Transverse colon (tissue), 4 donors: ENCODE data around the gene OR52A1. TPM values are rescaled to one million over a fixed set of nuclear protein-coding genes. Genes with fewer than 3 reads are reported as not detected.

Experiments
- DNase-seq: peaks from one replicate; pipeline ENCODE4 v3.0.0-alpha.2; 2019
- H3K27ac ChIP-seq, 4 donors: fragments of 200-600 bp; sonication (generic); 2 replicates each; pipeline ENCODE4 v1.5.1; 2016 to 2018; ENCODE audit warnings: inconsistent platforms in 4 of 4
- H3K27me3 ChIP-seq: fragments of 200-600 bp; sonication (generic); 2 replicates; pipeline ENCODE4 v1.5.1; 2017; ENCODE audit warnings: inconsistent platforms
- H3K36me3 ChIP-seq, 4 donors: fragments of 200-600 bp; sonication (generic); 2 replicates each; pipeline ENCODE4 v1.5.1; 2017 to 2019; ENCODE audit warnings: inconsistent platforms in 4 of 4
- H3K4me1 ChIP-seq, 4 donors: fragments of 200-600 bp; sonication (generic); 2 replicates each; pipeline ENCODE4 v1.5.1; 2017 to 2020; ENCODE audit warnings: inconsistent platforms in 4 of 4
- H3K4me3 ChIP-seq, 4 donors: fragments of 200-600 bp; sonication (generic); 1 replicate in 1 of 4; 2 replicates in 3 of 4; pipeline versions ENCODE4 v1.5.1 to v1.6.1; 2017 to 2019; ENCODE audit warnings: inconsistent platforms in 4 of 4
- H3K9me3 ChIP-seq, 2 donors: fragments of 200-600 bp; sonication (generic); 2 replicates each; pipeline ENCODE4 v1.5.1; 2017 to 2019; ENCODE audit warnings: inconsistent platforms in 2 of 2
- CTCF ChIP-seq, 5 experiments: fragments of 200-600 bp in 3 of 5; fragments of 450-650 bp in 2 of 5; sonication (generic) in 3 of 5; IDR thresholded peaks; 1 replicate in 2 of 5; 2 replicates in 3 of 5; pipeline ENCODE4 v1.5.1; 2016 to 2017; ENCODE audit warnings: antibody characterized with exemption in 5 of 5, inconsistent platforms in 3 of 5, mild to moderate bottlenecking in 2 of 5, moderate library complexity in 1 of 5
- EP300 ChIP-seq: sonication (generic); formaldehyde crosslinking; IDR thresholded peaks from one replicate; pipeline ENCODE4 v1.6.1; 2017; ENCODE audit warnings: antibody characterized with exemption, low read depth
- POLR2A ChIP-seq: fragments of 450-650 bp; IDR thresholded peaks from one replicate; pipeline ENCODE4 v1.6.1; 2016; ENCODE audit warnings: antibody characterized with exemption, mild to moderate bottlenecking, moderate library complexity
- POLR2AphosphoS5 ChIP-seq, 3 donors: sonication (generic); formaldehyde crosslinking; IDR thresholded peaks; one replicate each; pipeline ENCODE4 v1.6.1; 2016; ENCODE audit warnings: antibody characterized with exemption in 3 of 3
- whole genome bisulfite sequencing, 2 donors: methylation state at CpG; one replicate each; pipeline ENCODE4 v1.1.5; 2018; ENCODE audit warnings: low coverage in 1 of 2; 5-methylcytosine and 5-hydroxymethylcytosine counted together
- in situ Hi-C, 4 donors: fragments of 200-750 bp; cut with MboI; loops; one replicate each; pipeline versions ENCODE4 v1.15.0 to v1.15.1; 2017; ENCODE audit warnings: low sequenced_read_pairs in 3 of 4, low pct_ligation_motif_present in 1 of 4, low pct_unique_long_range_greater_than_20kb in 1 of 4
- intact Hi-C: fragments of 100-400 bp; cut with DNase I; formaldehyde crosslinking; loops from one replicate; pipeline ENCODE4 v1.15.1; 2023; ENCODE audit warnings: low total_unique reads
- total RNA-seq, 4 donors: library from RNA; depleted of rRNA; stranded (reverse); fragments of >200 nt; gene quantifications; one replicate each; pipeline ENCODE4 v1.1.0, GENCODE V29; 2016

The OR52A1 gene
- total RNA-seq, 4 donors from 2014 or later = not detected

GRCh38 chr11:5124891-5125620 is 29.5 kb downstream of the OR52A1 start:
- Histone ChIP-seq H3K27me3 (no peaks in the 10 kb centered on the region), H3K36me3 (no peaks in the 10 kb centered on the region), H3K9me3 (no peaks in the 10 kb centered on the region), H3K27ac (no peak overlapping the region), H3K4me1 (no peaks in the 10 kb centered on the region), H3K4me3 (no peak overlapping the region)
- in situ Hi-C loops (no loop called here), intact Hi-C loops (no loop called here)
- TF ChIP-seq EP300 (no peak), POLR2AphosphoS5 (IDR thresholded peaks at IDR 0.05) (no peak), CTCF (IDR thresholded peaks at IDR 0.05) (no peak), POLR2A (no peak)
- DNase-seq = no peak
- WGBS, 2 donors = 62 to 68% methylated on average over 4 of the region's 4 CpGs

- Histone ChIP-seq H3K27me3 (no peaks in the 10 kb centered on the region), H3K4me3 (no peak overlapping the region), H3K4me1 (no peaks in the 10 kb centered on the region), H3K36me3 (no peaks in the 10 kb centered on the region), H3K27ac (no peak overlapping the region), H3K9me3 (no peaks in the 10 kb centered on the region)
- TF ChIP-seq POLR2AphosphoS5 (IDR thresholded peaks at IDR 0.05) (no peak), EP300 (no peak), POLR2A (no peak), CTCF (IDR thresholded peaks at IDR 0.05) (peak; percentile 48 to 74 (median 70))
- DNase-seq = peak; percentile 48
- in situ Hi-C loops (no loop called here), intact Hi-C loops (no loop called here)
- 0 to 8% methylated on average over 2 to 4 of the region's 4 CpGs for WGBS, 2 donors
Observed at GRCh38 chr11:5123802-5124521, 30.6 kb downstream of the OR52A1 start.

GRCh38 chr11:5118893-5119292 is 35.7 kb downstream of the OR52A1 start:
- WGBS, 2 donors = 42 to 50% methylated on average over 1 of the region's 1 CpG
- in situ Hi-C loops = no loop called here
- DNase-seq = no peak

More at GRCh38 chr11:5118893-5119292, 35.7 kb downstream of the OR52A1 start:
- Histone ChIP-seq H3K27ac (no peak overlapping the region), H3K4me1 (no peaks in the 10 kb centered on the region), H3K4me3 (no peak overlapping the region), H3K9me3 (no peaks in the 10 kb centered on the region), H3K36me3 (no peaks in the 10 kb centered on the region), H3K27me3 (no peaks in the 10 kb centered on the region)
- TF ChIP-seq POLR2AphosphoS5 (IDR thresholded peaks at IDR 0.05) = no peak
- no peak for TF ChIP-seq CTCF (IDR thresholded peaks at IDR 0.05)
- no peak for TF ChIP-seq POLR2A
- TF ChIP-seq EP300 = no peak
- intact Hi-C loops = no loop called here
